GM12872 (cell line): ENCODE data around the gene XRN1.

ENCODE experiments used
- TF ChIP-seq, protein P1 (sequence below): IDR thresholded peaks from 3 replicates; pipeline ENCODE4 v1.5.1; 2011; ENCODE audit warnings: low read depth, mild to moderate bottlenecking, low read length, moderate library complexity; ENCODE audit not compliant: insufficient read depth

Gene XRN1

DNA sequence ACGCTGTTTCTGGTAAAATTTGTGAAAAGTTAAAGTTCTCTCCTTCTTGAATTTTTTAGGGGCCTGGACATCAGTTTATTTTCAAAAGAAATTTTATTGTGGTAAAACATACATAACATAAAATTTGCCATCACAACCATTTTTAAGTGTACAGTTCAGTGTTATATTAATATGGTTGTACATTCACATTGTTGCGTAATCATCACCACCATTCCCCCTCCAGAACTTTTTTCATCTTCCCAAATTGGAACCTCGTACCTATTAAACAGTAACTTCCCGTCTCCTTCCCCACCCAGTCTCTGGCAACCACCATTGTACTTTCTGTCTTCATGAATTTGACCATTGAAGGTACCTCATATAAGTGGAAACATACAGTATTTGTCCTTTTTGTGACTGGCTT is 23.0 kb upstream of the XRN1 start:
- TF ChIP-seq, protein P1, sequence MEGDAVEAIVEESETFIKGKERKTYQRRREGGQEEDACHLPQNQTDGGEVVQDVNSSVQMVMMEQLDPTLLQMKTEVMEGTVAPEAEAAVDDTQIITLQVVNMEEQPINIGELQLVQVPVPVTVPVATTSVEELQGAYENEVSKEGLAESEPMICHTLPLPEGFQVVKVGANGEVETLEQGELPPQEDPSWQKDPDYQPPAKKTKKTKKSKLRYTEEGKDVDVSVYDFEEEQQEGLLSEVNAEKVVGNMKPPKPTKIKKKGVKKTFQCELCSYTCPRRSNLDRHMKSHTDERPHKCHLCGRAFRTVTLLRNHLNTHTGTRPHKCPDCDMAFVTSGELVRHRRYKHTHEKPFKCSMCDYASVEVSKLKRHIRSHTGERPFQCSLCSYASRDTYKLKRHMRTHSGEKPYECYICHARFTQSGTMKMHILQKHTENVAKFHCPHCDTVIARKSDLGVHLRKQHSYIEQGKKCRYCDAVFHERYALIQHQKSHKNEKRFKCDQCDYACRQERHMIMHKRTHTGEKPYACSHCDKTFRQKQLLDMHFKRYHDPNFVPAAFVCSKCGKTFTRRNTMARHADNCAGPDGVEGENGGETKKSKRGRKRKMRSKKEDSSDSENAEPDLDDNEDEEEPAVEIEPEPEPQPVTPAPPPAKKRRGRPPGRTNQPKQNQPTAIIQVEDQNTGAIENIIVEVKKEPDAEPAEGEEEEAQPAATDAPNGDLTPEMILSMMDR, result no peak

DNA sequence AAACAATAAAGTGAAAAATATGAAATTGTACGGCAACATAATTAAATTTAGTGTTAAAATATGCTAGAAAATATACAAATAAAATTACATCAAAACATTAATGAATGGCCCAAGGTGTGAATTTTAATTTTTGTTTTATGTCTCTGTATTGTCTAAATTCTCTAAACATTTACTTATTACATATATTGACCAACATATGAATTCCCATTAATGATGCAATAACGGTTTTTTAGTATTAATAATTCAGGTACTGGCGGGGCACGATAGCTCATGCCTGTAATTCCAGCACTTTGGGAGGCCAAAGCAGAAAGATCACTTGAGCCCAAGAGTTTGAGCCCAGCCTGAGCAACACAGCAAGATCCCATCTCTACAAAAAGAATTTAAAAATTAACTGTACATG is 20.6 kb upstream of the XRN1 start:
- TF ChIP-seq, protein P1, result no peak

DNA sequence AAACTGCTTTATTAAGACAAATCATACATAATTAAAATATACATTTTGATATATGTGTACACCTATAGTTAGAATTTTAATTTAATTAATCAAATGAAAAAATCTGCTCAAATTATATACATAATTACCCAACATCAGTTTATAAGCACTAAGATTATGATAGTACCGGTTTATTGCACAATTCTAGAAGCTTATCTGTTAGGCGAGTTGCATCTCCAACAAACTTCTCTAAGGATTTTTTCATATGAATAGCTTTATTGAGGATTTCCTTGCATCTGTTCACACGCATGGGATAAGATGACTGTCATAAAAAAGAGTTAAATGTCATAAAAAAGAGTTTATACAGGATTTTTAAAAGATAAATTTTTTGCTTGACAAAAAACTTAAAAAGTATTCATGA is 19.9 kb upstream of the XRN1 start:
- TF ChIP-seq, protein P1, result no peak

DNA sequence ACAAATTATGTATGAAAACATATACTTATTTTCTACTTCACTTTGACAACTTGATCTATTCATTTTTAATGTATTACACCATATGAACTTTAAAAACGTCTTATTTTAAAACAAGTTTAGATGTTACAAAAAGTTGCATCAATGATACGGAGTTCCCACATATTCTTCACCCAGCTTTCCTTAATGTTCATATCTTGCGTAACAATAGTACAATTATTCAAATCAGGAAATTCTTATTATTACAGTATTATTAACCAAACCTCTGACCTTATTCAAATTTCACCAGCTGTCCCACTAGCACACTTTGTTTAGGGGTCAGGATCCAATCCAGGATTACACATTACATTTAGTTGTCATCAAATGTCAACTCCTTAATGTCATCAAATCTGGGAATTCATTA is 12.9 kb upstream of the XRN1 start:
- TF ChIP-seq, protein P1, result no peak

- TF ChIP-seq, protein P1, result no peak
Measured at GRCh38 chr3:142459929-142460328, 12.1 kb upstream of the XRN1 start.

GRCh38 chr3:142459096-142459495 is 11.3 kb upstream of the XRN1 start:
- TF ChIP-seq, protein P1, result no peak

GRCh38 chr3:142450881-142451280 is 3.0 kb upstream of the XRN1 start:
- TF ChIP-seq, protein P1, result no peak

GRCh38 chr3:142450189-142450588 is 2.4 kb upstream of the XRN1 start:
- TF ChIP-seq, protein P1, result no peak
